GM12892 (cell line): ENCODE results near the gene GLRX5.

Source experiments
- DNase-seq: peaks from one replicate; pipeline ENCODE4 v3.0.0; 2011; ENCODE audit not compliant: insufficient read length
- FAIRE-seq: peaks from 2 replicates; lab custom pipeline; 2011; peaks lifted over from hg19 to GRCh38; lab: Jason Lieb, UNC
- POLR2A ChIP-seq: IDR thresholded peaks from 2 replicates; pipeline ENCODE4 v1.6.1; 2011; ENCODE audit warnings: low read depth, low read length, control low read depth
- POLR2AphosphoS5 ChIP-seq: IDR thresholded peaks from 2 replicates; pipeline ENCODE4 v1.6.1; 2011; ENCODE audit warnings: low read depth, low read length, control low read depth
- TAF1 ChIP-seq: IDR thresholded peaks from 2 replicates; pipeline ENCODE4 v1.6.1; 2011; ENCODE audit warnings: low read depth, mild to moderate bottlenecking, control low read depth, low read length, borderline replicate concordance

GLRX5 gene

DNA sequence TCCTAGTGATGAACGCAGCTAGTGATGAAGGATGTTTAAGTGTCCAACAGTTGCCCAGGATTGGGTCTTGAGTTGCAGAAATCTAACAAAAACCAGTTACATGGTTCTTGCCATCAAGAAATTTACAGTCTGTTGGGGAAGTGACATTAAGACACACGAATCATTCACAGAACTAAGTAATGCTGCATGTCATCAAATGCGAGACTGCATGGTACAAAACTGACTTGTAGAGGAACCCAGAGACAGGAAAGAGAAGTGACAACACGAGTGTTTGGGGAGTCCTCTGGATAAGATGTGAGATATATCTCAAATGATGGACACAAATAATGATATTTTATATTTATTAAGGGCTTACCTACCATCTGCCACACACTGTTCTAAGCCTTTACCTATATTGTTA, 12.3 kb upstream of the GLRX5 start:
- no peak for DNase-seq
- no peak for TF ChIP-seq POLR2A
- no peak for TF ChIP-seq TAF1
- no peak for TF ChIP-seq POLR2AphosphoS5
- no peak for FAIRE-seq

DNA sequence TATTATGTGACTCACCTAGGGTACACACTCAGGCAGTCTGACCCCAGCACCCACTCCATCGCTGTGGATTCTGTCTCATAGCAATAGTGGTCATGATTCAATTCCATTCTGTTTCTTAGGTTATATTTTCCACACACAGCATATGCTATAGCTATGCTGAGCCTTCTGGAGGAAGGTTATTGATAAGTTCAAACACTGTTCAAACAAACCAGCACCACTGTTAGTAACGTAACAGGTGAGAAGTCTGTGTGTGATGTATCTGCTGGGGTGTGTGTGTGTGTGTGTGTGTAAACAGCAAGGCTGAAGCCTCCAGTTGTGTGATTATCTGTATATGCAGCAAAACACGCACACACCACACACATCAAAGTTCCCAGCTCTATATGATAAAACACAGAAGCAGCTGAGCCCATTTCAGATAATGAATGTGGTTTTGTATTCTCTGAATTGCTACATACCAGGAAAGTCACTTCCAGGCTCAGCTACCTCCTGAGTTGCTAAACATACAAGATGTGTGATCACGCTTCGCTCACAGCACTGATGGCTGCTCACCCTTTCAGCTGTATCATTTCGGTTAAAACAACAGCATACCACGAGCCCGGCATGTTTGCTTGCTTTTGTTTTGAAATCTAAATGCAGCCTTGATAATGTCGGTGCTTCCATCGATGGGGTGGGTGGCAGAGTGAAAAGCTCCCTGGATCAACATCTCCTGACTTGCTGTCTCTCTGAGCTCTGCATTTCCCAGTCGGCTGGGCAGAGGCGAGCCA, 11.6 kb upstream of the GLRX5 start:
- TF ChIP-seq POLR2A (no peak), TAF1 (no peak), POLR2AphosphoS5 (no peak)
- DNase-seq (no peak), FAIRE-seq (peak; percentile 5)

DNA sequence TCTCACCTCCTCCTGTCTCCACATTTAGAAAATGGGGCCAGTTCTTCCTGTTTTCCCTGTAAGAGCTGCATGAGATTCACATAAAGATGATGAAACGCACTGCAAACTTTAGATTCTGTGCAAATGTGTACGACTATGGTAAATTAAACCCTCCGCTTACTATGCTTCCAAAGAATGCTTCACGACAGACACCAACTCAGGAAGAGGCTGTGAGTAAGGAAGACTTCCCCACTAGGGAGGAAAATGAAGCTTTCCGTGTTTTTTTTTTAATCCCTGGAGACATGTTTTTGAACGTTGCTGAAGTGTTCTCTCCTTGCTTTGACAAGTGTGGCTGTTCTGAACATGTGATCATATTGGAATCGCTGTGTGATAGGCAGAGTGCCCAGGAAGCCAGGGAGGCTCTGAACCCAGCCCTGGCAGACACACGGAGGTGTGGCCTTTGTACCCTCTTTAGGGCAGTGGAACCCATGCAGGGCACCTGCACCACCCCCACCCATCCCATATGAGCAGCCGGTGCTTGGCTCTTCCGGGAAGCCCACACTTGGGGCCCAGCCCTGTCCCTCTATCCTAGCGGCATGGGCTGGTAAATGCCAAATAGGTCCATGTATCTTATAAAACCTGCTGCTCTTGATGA, 10.9 kb upstream of the GLRX5 start:
- FAIRE-seq, result no peak
- no peak for DNase-seq
- TF ChIP-seq TAF1 (no peak), POLR2A (no peak)

DNA sequence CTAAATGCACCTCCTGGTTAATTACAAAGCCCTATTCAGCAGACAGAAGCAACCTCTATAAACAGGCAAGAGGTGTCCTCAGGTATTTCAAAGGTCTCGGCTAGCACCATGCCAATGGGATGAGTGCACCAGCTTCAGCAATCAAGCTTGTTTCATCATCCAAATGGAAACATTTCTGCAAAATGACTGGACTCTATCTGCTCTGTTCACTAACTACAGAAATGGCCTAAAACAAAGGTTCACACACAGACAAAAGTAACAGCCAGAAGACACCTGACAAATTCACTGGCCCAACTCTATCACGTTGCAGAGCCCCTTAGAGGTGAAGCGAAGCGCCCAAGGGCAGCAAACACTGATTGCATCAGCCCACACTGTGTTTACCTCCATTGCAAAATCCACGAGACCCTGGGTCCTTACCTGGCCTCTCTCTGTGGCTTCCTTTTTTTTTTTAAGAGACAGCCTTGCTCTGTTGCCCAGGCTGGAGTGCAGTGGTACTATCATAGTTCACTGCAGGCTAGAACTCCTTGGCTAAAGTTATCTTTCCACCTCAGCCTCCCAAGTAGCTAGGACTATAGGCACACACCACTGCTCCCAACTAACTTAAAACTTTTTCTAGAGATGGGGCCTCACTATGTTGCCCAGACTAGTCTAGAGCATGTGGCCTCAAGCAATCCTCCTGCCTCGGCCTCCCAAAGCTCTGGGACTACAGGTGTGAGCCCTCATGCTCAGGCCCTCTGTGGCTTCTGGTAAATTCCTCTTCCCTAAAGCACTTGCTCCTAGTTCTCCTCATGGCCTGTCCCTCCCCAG, 9.9 kb upstream of the GLRX5 start:
- TF ChIP-seq POLR2A (no peak), POLR2AphosphoS5 (no peak), TAF1 (no peak)
- DNase-seq (no peak), FAIRE-seq (no peak)

DNA sequence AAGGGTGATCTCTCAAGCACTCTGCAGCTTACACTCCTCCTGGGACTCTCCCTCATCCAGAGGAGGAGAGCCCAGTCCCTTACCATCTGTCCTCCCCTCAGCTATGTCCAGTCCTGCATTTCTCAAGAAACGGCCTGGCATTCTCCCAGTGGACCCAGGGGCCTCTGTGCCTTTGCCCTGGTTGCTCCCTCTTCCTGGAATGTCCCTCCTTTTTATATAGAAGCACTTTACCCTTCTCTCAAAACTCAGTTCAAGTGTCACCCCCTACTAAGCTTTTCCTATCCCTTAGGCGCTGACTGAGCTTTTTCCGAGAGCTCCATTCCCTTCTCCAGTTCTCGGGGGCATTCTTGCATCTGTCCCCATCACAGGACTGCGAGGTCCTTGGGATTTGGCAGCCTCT, 8.9 kb upstream of the GLRX5 start:
- TF ChIP-seq POLR2AphosphoS5, result no peak
- no peak for TF ChIP-seq TAF1
- TF ChIP-seq POLR2A, result no peak
- FAIRE-seq (no peak), DNase-seq (no peak)

DNA sequence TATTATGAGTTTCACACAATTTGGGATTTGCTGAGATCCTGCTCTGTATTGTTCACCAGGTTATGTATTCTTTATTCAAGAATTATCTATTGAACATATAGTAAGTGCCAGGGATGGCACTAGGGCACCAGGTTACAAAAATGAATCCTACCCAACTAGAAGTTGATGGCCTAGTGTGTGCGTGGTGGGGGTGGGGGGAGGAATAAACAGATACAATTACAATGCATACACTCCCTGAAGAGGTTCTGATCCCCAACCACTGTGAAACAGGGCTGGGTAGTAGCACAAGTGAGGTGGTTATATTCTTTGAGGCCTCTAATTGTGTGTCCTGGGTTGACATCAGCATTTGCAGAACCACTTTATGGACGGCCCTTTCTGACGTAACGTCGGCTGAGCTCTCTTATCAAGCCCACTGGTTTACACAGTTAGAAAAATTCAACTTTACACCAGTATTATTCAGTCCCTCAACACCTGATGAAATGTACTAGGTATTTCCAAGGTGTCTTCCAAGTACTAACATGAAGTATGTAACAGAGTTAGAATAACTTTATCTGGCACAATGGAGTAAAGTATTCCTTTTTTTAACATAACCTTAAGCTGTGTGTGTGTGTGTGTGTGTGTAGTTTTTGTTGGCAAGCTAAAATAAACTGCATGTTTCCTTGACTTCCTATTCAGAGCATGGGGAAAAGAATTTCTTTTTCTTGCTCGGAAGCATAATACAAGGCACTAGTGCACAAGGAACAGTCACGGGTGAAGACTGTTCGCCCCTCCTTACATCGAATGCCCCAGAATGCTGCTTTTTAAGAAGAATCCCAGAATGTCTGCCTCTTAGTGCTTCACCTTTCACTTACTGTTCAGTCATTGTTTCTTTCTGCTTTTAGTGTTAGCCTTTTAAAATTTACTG, 8.1 kb upstream of the GLRX5 start:
- TF ChIP-seq TAF1 (no peak), POLR2AphosphoS5 (no peak), POLR2A (no peak)
- DNase-seq (no peak), FAIRE-seq (no peak)

DNA sequence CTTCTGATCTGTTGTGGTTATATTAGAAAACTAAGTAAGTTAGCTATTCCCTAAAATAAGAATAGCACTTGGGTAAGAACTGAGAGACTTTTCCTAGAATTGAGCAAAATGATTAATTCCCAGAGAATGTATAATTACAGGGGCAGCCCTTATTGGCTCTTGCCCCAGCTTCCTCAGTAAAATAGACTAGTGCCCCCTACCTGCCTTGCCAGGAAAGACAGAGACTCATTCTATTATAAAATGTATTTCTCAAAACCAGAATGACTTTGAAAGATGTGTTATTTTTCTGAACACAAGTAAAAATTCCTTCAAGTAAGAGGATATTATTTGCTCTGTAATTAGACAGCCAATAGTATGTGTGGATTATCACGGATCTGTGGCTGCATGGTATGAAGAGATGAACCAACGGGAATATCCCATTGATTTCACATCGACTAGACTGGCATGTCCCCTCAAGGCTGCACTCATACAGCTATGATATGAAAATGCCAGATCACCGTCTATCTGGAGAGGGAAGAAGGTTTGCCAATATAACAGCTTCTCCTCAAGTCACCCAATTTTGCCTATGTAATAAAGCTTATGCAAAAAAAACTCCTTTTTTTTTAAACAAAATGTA, 7.4 kb upstream of the GLRX5 start:
- FAIRE-seq, result no peak

DNA sequence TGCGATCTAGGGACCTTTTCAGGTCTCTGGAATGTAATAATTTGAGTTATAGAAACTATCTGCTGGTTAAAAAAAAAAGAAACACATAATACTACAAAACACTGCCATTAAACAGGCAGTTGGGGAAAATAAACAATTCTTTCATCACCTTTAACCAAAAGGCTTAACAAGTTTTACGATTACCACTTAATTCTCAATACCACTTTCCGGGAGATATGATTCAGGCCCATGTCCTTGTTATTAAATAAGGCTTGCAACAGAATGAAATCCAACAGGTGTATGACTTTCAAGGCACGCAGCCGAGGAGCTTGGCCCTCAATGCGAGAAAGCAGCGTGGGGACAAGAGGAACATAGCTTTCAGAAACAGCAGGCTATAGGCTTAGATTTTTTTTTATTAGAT, 5.6 kb upstream of the GLRX5 start:
- no peak for DNase-seq
- FAIRE-seq, result no peak
- TF ChIP-seq POLR2A (no peak), POLR2AphosphoS5 (no peak), TAF1 (no peak)

More for the DNA sequence above, 7.4 kb upstream of the GLRX5 start:
- TF ChIP-seq TAF1 (no peak), POLR2AphosphoS5 (no peak), POLR2A (no peak)
- no peak for DNase-seq

DNA sequence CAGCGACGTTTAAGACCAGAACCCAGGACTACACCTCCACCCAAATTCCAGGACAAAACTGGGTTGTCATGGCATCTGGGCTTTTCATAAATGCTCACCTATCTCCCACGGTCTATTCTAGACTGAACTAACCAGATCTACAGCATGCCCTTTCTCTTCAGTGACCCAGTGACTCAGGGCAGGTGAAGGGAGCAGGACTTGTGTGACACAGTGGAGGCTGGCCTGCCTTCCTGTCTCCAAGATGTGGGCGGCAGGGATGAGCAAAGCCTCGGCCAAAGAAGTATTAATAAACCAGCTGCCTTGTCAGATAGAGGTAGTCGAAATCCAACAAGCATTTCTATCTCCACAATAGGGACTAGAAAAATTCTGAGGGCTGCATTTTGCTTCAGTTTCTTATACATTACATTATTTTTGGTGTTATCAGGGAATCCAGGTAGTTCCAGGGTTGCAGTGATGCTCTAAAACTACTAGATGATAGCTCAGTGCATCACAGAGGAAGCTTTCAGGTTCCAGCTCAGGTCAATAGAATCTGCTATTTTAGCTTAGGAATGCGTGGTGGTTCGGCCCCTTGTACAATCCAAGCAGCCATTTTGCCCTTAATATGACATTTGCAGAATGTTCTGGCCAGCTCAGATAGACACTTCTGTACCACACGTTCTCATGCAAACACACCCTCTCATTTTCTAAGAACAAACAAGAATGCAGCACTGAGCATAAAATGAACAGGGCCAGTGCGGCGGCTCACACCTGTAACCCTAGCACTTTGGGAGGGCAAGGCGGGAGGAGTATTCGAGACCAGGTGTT, 4.2 kb upstream of the GLRX5 start:
- no peak for DNase-seq
- FAIRE-seq, result no peak

DNA sequence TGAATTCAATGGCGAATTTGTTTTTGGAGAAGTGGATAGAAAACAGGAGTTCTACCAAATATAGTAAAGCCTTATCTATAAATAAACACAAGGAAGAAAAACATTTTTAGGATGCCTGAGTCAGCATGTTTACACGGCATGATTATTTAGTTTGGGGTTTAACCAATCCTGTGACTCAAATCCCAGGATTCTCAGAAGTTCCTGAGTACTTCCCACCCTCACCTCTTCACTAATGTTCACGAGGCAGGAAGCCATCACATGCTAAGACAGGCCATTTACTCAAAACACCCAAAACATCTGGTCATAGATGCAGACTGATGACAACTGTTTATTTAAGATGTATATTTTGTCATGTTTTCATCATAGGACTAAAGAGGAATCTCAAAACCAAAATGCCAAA, 3.4 kb upstream of the GLRX5 start:
- DNase-seq (no peak), FAIRE-seq (no peak)
- no peak for TF ChIP-seq TAF1
- TF ChIP-seq POLR2A, result no peak
- TF ChIP-seq POLR2AphosphoS5, result no peak

More for the DNA sequence above, 4.2 kb upstream of the GLRX5 start:
- TF ChIP-seq POLR2AphosphoS5 (no peak), POLR2A (no peak), TAF1 (no peak)

DNA sequence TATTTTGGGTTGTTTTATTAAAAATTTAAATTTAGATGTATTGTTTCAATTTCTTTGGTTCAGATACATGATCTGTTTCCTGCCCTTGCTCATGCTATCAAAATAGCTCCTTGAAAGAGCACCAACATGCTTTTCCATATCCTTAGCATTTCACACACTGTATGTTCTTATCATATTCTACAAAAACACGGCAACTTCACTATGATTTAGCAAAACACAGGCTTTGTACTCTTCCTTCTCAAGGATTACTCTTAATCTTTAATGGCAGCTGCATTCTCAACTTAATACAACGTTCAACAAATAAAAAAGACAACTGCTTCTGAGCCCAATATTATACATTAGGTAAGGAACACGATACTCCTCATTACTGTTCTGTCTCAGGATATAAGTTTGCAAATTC, 2.9 kb upstream of the GLRX5 start:
- no peak for FAIRE-seq
- TF ChIP-seq POLR2A (no peak), POLR2AphosphoS5 (no peak), TAF1 (no peak)
- no peak for DNase-seq
